ENCODE data around the gene MRPL34.

Gene MRPL34

GRCh38 chr19:17327068-17327653 lies 21.5 kb downstream of the MRPL34 start:
- Mint-ChIP-seq H3K9me3 (ENCODE audit: low read depth) (no peaks in the 10 kb centered on the region), H3K4me3 (peak overlapping the region; percentile 42), H3K4me1 (ENCODE audit: low read depth) (peaks cover 11% of the 10 kb centered on the region), H3K27me3 (no peaks in the 10 kb centered on the region), H3K27ac (no peak overlapping the region), H3K36me3 (no peaks in the 10 kb centered on the region)

GRCh38 chr19:17327654-17328516 lies 22.2 kb downstream of the MRPL34 start:
- H3K27me3 Mint-ChIP-seq = no peaks in the 10 kb centered on the region
- no peaks in the 10 kb centered on the region for H3K9me3 Mint-ChIP-seq (ENCODE audit: low read depth)
- H3K4me1 Mint-ChIP-seq (ENCODE audit: low read depth) = peaks cover 14% of the 10 kb centered on the region
- no peak overlapping the region for H3K27ac Mint-ChIP-seq
- H3K36me3 Mint-ChIP-seq = no peaks in the 10 kb centered on the region
- peak overlapping the region; percentile 59 for H3K4me3 Mint-ChIP-seq

GRCh38 chr19:17328517-17329365 lies 23.1 kb downstream of the MRPL34 start:
- H3K27ac Mint-ChIP-seq = no peak overlapping the region
- H3K27me3 Mint-ChIP-seq = no peaks in the 10 kb centered on the region
- no peaks in the 10 kb centered on the region for H3K36me3 Mint-ChIP-seq
- H3K9me3 Mint-ChIP-seq (ENCODE audit: low read depth) = no peaks in the 10 kb centered on the region
- H3K4me3 Mint-ChIP-seq = peak overlapping the region; percentile 35
- H3K4me1 Mint-ChIP-seq (ENCODE audit: low read depth) = peaks cover 18% of the 10 kb centered on the region

GRCh38 chr19:17329366-17330261 lies 23.9 kb downstream of the MRPL34 start:
- H3K4me1 Mint-ChIP-seq (ENCODE audit: low read depth) = peaks cover 20% of the 10 kb centered on the region
- H3K27me3 Mint-ChIP-seq = no peaks in the 10 kb centered on the region
- H3K27ac Mint-ChIP-seq = no peak overlapping the region
- H3K9me3 Mint-ChIP-seq (ENCODE audit: low read depth) = no peaks in the 10 kb centered on the region
- peak overlapping the region; percentile 44 for H3K4me3 Mint-ChIP-seq
- H3K36me3 Mint-ChIP-seq = no peaks in the 10 kb centered on the region

GRCh38 chr19:17330262-17331044 lies 24.8 kb downstream of the MRPL34 start:
- H3K27me3 Mint-ChIP-seq = no peaks in the 10 kb centered on the region
- no peaks in the 10 kb centered on the region for H3K9me3 Mint-ChIP-seq (ENCODE audit: low read depth)
- H3K36me3 Mint-ChIP-seq = no peaks in the 10 kb centered on the region
- peak overlapping the region; percentile 44 for H3K4me3 Mint-ChIP-seq
- no peak overlapping the region for H3K27ac Mint-ChIP-seq
- peaks cover 28% of the 10 kb centered on the region for H3K4me1 Mint-ChIP-seq (ENCODE audit: low read depth)

GRCh38 chr19:17331045-17331558 lies 25.4 kb downstream of the MRPL34 start:
- no peak overlapping the region for H3K27ac Mint-ChIP-seq

GRCh38 chr19:17332360-17332676 lies 26.6 kb downstream of the MRPL34 start:
- Mint-ChIP-seq H3K4me3 (no peak overlapping the region), H3K4me1 (ENCODE audit: low read depth) (peaks cover 34% of the 10 kb centered on the region), H3K27ac (no peak overlapping the region), H3K36me3 (no peaks in the 10 kb centered on the region), H3K27me3 (no peaks in the 10 kb centered on the region), H3K9me3 (ENCODE audit: low read depth) (no peaks in the 10 kb centered on the region)

More at GRCh38 chr19:17331045-17331558, 25.4 kb downstream of the MRPL34 start:
- Mint-ChIP-seq H3K27me3 (no peaks in the 10 kb centered on the region), H3K4me1 (ENCODE audit: low read depth) (peaks cover 28% of the 10 kb centered on the region), H3K36me3 (no peaks in the 10 kb centered on the region), H3K9me3 (ENCODE audit: low read depth) (no peaks in the 10 kb centered on the region), H3K4me3 (no peak overlapping the region)

- H3K27ac Mint-ChIP-seq = no peak overlapping the region
- peaks cover 32% of the 10 kb centered on the region for H3K4me1 Mint-ChIP-seq (ENCODE audit: low read depth)
- H3K9me3 Mint-ChIP-seq (ENCODE audit: low read depth) = no peaks in the 10 kb centered on the region
- no peaks in the 10 kb centered on the region for H3K36me3 Mint-ChIP-seq
- H3K27me3 Mint-ChIP-seq = no peaks in the 10 kb centered on the region
- H3K4me3 Mint-ChIP-seq = no peak overlapping the region
Observed at GRCh38 chr19:17332677-17333581, 27.3 kb downstream of the MRPL34 start.

- Mint-ChIP-seq H3K36me3 (no peaks in the 10 kb centered on the region), H3K4me3 (peak overlapping the region; percentile 82), H3K9me3 (ENCODE audit: low read depth) (no peaks in the 10 kb centered on the region), H3K27ac (peak overlapping the region; percentile 76), H3K4me1 (ENCODE audit: low read depth) (peaks cover 32% of the 10 kb centered on the region), H3K27me3 (no peaks in the 10 kb centered on the region)
Observed at GRCh38 chr19:17333611-17334413, 28.1 kb downstream of the MRPL34 start.

GRCh38 chr19:17334414-17335409 lies 29.0 kb downstream of the MRPL34 start, which contains the start of gene ANO8:
TSS of gene ANO8 (minus strand) at chr19:17334855. CDS start at chr19:17334670, 185 bp downstream.
- no peaks in the 10 kb centered on the region for H3K27me3 Mint-ChIP-seq
- peak within 1 kb of the TSS; percentile 76 for H3K27ac Mint-ChIP-seq
- H3K4me3 Mint-ChIP-seq = peak within 1 kb of the TSS; percentile 86
- peaks cover 33% of the 10 kb centered on the region for H3K4me1 Mint-ChIP-seq (ENCODE audit: low read depth)
- H3K36me3 Mint-ChIP-seq = no peaks in the 10 kb centered on the region
- H3K9me3 Mint-ChIP-seq (ENCODE audit: low read depth) = no peaks in the 10 kb centered on the region

GRCh38 chr19:17335575-17335974 lies 29.9 kb downstream of the MRPL34 start:
- H3K9me3 Mint-ChIP-seq (ENCODE audit: low read depth) = no peaks in the 10 kb centered on the region
- no peaks in the 10 kb centered on the region for H3K27me3 Mint-ChIP-seq
- H3K4me3 Mint-ChIP-seq = peak overlapping the region; percentile 86
- H3K27ac Mint-ChIP-seq = no peak overlapping the region
- no peaks in the 10 kb centered on the region for H3K36me3 Mint-ChIP-seq
- H3K4me1 Mint-ChIP-seq (ENCODE audit: low read depth) = peaks cover 29% of the 10 kb centered on the region
